ENCODE results near the gene GAREM2. TPM values are rescaled to one million over a fixed set of nuclear protein-coding genes. Genes with fewer than 3 reads are reported as not detected.

GAREM2 gene
- total RNA-seq, result 1.4 TPM
- long read RNA-seq, partial matches to known transcripts, result 3 of 4 reads
- long read RNA-seq, other reads (novel, unspliced or antisense), result 1 of 4 reads

- intact Hi-C loops (cut with DNase I), result no loop called here
- ATAC-seq (no peak), DNase-seq (ENCODE audit: missing footprints) (no peak)
Observed at GRCh38 chr2:26172871-26173775, at the start of gene GAREM2. Gene GAREM2 (plus strand): TSS chr2:26173088. CDS start chr2:26173221, 133 bp downstream.

GRCh38 chr2:26123426-26123825 is 49.5 kb upstream of the GAREM2 start:
- intact Hi-C loops (cut with DNase I), result no loop called here
- no peak for DNase-seq (ENCODE audit: missing footprints)
- ATAC-seq, result no peak

- intact Hi-C loops (cut with DNase I), result no loop called here
- DNase-seq (ENCODE audit: missing footprints) (no peak), ATAC-seq (no peak)
Observed at GRCh38 chr2:26126074-26126473, 46.8 kb upstream of the GAREM2 start.

GRCh38 chr2:26128176-26128575 is 44.7 kb upstream of the GAREM2 start:
- ATAC-seq, result no peak
- DNase-seq (ENCODE audit: missing footprints), result no peak
- intact Hi-C loops (cut with DNase I), result no loop called here

GRCh38 chr2:26130763-26131162 is 42.1 kb upstream of the GAREM2 start:
- no peak for DNase-seq (ENCODE audit: missing footprints)
- ATAC-seq, result no peak
- intact Hi-C loops (cut with DNase I), result loop anchor here (5.0 kb wide), 1 partner anchor 38 kb away; no protein-coding TSS in a partner anchor

- ATAC-seq, result no peak
- intact Hi-C loops (cut with DNase I), result no loop called here
- DNase-seq (ENCODE audit: missing footprints), result no peak
Observed at GRCh38 chr2:26136451-26136850, 36.4 kb upstream of the GAREM2 start.

GRCh38 chr2:26139269-26140183 is 33.4 kb upstream of the GAREM2 start:
- DNase-seq (ENCODE audit: missing footprints) (no peak), ATAC-seq (no peak)
- intact Hi-C loops (cut with DNase I), result no loop called here

- DNase-seq (ENCODE audit: missing footprints) (no peak), ATAC-seq (no peak)
- intact Hi-C loops (cut with DNase I), result no loop called here
Observed at GRCh38 chr2:26141145-26141769, 31.6 kb upstream of the GAREM2 start.

- intact Hi-C loops (cut with DNase I), result loop anchor here (2.0 kb wide), 3 partner anchors 55 to 193 kb away; no protein-coding TSS in a partner anchor
- no peak for DNase-seq (ENCODE audit: missing footprints)
- no peak for ATAC-seq
Observed at GRCh38 chr2:26144031-26144430, 28.9 kb upstream of the GAREM2 start.

- DNase-seq (ENCODE audit: missing footprints), result peak; percentile 71
- intact Hi-C loops (cut with DNase I), result loop anchor here (2.0 kb wide), 3 partner anchors 56 to 194 kb away; no protein-coding TSS in a partner anchor
- ATAC-seq, result no peak
Observed at GRCh38 chr2:26144953-26145680, 27.8 kb upstream of the GAREM2 start.

- DNase-seq (ENCODE audit: missing footprints), result no peak
- intact Hi-C loops (cut with DNase I), result no loop called here
- ATAC-seq, result no peak
Observed at GRCh38 chr2:26148501-26148900, 24.4 kb upstream of the GAREM2 start.

GRCh38 chr2:26150243-26150642 is 22.6 kb upstream of the GAREM2 start:
- no peak for ATAC-seq
- intact Hi-C loops (cut with DNase I), result no loop called here

GRCh38 chr2:26157580-26157979 is 15.3 kb upstream of the GAREM2 start:
- ATAC-seq, result no peak

More at GRCh38 chr2:26150243-26150642, 22.6 kb upstream of the GAREM2 start:
- no peak for DNase-seq (ENCODE audit: missing footprints)

GRCh38 chr2:26161926-26162325 is 11.0 kb upstream of the GAREM2 start:
- ATAC-seq (no peak), DNase-seq (ENCODE audit: missing footprints) (no peak)
- intact Hi-C loops (cut with DNase I), result no loop called here

More at GRCh38 chr2:26157580-26157979, 15.3 kb upstream of the GAREM2 start:
- DNase-seq (ENCODE audit: missing footprints), result no peak
- intact Hi-C loops (cut with DNase I), result no loop called here

- ATAC-seq (no peak), DNase-seq (ENCODE audit: missing footprints) (no peak)
- intact Hi-C loops (cut with DNase I), result no loop called here
Observed at GRCh38 chr2:26162963-26163362, 9.9 kb upstream of the GAREM2 start.

- DNase-seq (ENCODE audit: missing footprints) (no peak), ATAC-seq (peak; percentile 87)
Observed at GRCh38 chr2:26164231-26164630, 8.7 kb upstream of the GAREM2 start.

GRCh38 chr2:26164641-26165211 is 8.2 kb upstream of the GAREM2 start:
- DNase-seq (ENCODE audit: missing footprints), result no peak
- intact Hi-C loops (cut with DNase I), result no loop called here
- no peak for ATAC-seq

More at GRCh38 chr2:26164231-26164630, 8.7 kb upstream of the GAREM2 start:
- intact Hi-C loops (cut with DNase I), result no loop called here

GRCh38 chr2:26165403-26165802 is 7.5 kb upstream of the GAREM2 start:
- no peak for ATAC-seq
- DNase-seq (ENCODE audit: missing footprints), result no peak
- intact Hi-C loops (cut with DNase I), result no loop called here

Measured in Right ventricle myocardium inferior (tissue), 1 donor.